Measurements from ENCODE around the gene TXNDC12. TPM values are rescaled to one million over a fixed set of nuclear protein-coding genes. Genes with fewer than 3 reads are reported as not detected.

The TXNDC12 gene
- total RNA-seq, 2 donors from 2014 or later, result 30.2 to 39.5 TPM

- H3K9me3 ChIP-seq, result no peaks in the 10 kb centered on the region
- no peak overlapping the region for H3K27ac ChIP-seq
- no peak for TF ChIP-seq CTCF (IDR thresholded peaks at IDR 0.05)
- no peak for DNase-seq (ENCODE audit: low spot score)
- no peaks in the 10 kb centered on the region for H3K36me3 ChIP-seq
- peak overlapping the region; percentile 32 to 47 for H3K4me3 ChIP-seq
- peaks cover 0 to 8% of the 10 kb centered on the region in 2 donors for H3K4me1 ChIP-seq
- H3K27me3 ChIP-seq, result peaks cover 6 to 13% of the 10 kb centered on the region in 2 donors
Observed at GRCh38 chr1:51989582-51990477, 65.2 kb downstream of the TXNDC12 start.

DNA sequence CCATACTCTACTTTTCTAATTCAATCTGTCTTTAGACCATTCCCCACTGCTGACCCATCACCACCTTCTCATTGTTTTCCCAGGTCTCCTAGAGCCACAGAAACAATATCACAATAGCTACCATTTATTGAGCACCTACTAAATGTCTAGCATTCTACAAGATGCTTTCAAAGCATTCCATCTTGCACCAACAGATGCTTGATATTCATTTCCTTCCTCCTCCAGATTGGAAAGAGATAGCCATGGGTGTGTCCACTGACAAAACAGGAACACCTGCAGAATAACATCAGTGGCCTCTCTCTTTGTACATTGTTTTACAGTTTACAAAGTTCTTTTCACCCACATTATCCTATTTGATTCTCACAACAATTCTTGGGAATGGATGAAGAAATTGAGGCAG lies 66.7 kb downstream of the TXNDC12 start:
- no peak overlapping the region for H3K27ac ChIP-seq
- no peak overlapping the region for H3K4me3 ChIP-seq
- no peak for TF ChIP-seq CTCF (IDR thresholded peaks at IDR 0.05)
- H3K36me3 ChIP-seq, result no peaks in the 10 kb centered on the region
- H3K4me1 ChIP-seq, result peaks cover 0 to 8% of the 10 kb centered on the region in 2 donors
- H3K9me3 ChIP-seq, result no peaks in the 10 kb centered on the region
- no peak for DNase-seq (ENCODE audit: low spot score)
- peaks cover 6 to 13% of the 10 kb centered on the region in 2 donors for H3K27me3 ChIP-seq

GRCh38 chr1:51986718-51987117 lies 68.3 kb downstream of the TXNDC12 start:
- H3K27me3 ChIP-seq, result peaks cover 4 to 6% of the 10 kb centered on the region in 2 donors
- no peak overlapping the region for H3K27ac ChIP-seq
- H3K4me1 ChIP-seq, result peaks cover 0 to 8% of the 10 kb centered on the region in 2 donors
- no peaks in the 10 kb centered on the region for H3K9me3 ChIP-seq
- no peaks in the 10 kb centered on the region for H3K36me3 ChIP-seq
- H3K4me3 ChIP-seq, result no peak overlapping the region
- no peak for DNase-seq (ENCODE audit: low spot score)
- TF ChIP-seq CTCF (IDR thresholded peaks at IDR 0.05), result no peak

DNA sequence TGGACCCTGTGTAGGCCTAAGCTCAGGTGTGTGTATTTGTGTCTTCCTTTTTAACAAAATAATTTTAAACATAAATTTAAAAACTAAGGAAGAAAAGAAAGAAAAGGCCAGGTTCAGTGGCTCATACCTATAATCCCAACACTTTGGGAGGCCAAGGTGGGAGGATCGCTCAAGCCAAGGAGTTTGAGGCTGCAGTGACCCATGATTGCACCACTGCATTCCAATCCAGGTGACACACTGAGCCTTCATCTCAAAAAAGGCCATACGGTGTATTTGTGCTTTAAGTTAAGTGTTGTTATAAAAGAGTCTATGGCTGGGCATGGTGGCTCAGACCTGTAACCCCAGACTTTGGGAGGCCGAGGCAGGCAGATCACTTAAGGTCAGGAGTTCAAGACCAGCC lies 72.8 kb downstream of the TXNDC12 start:
- no peaks in the 10 kb centered on the region for H3K36me3 ChIP-seq
- no peak overlapping the region for H3K27ac ChIP-seq
- TF ChIP-seq CTCF (IDR thresholded peaks at IDR 0.05), result no peak
- DNase-seq (ENCODE audit: low spot score), result no peak
- H3K4me1 ChIP-seq, result no peaks in the 10 kb centered on the region
- no peaks in the 10 kb centered on the region for H3K9me3 ChIP-seq
- H3K4me3 ChIP-seq, result no peak overlapping the region
- H3K27me3 ChIP-seq, result no peaks in the 10 kb centered on the region

- no peak overlapping the region for H3K4me3 ChIP-seq
- TF ChIP-seq CTCF (IDR thresholded peaks at IDR 0.05), result no peak
- no peaks in the 10 kb centered on the region for H3K36me3 ChIP-seq
- DNase-seq (ENCODE audit: low spot score), result no peak
- H3K27me3 ChIP-seq, result no peaks in the 10 kb centered on the region
- H3K4me1 ChIP-seq, result no peaks in the 10 kb centered on the region
- no peak overlapping the region for H3K27ac ChIP-seq
- no peaks in the 10 kb centered on the region for H3K9me3 ChIP-seq
Observed at GRCh38 chr1:51981555-51981954, 73.4 kb downstream of the TXNDC12 start.
